ENCODE data around the gene DCLK1.

GRCh38 chr13:35729926-35730627 lies 401.1 kb downstream of the DCLK1 start:
- TF ChIP-seq CTCF (IDR thresholded peaks at IDR 0.05) (no peak), EP300 (IDR thresholded peaks at IDR 0.05) (no peak)

All from esophagus muscularis mucosa (tissue), 3 donors.